K562 (cell line): ENCODE data around the gene KCNK3. TPM values are rescaled to one million over a fixed set of nuclear protein-coding genes. Genes with fewer than 3 reads are reported as not detected.

Experiments used
- ETS2 ChIP-seq: IDR thresholded peaks from 2 replicates; pipeline ENCODE4 v1.6.1; 2016; ENCODE audit warnings: borderline replicate concordance, missing genetic modification characterization, mild to moderate bottlenecking, moderate library complexity, missing compliant biosample characterization; ENCODE audit not compliant: poor library complexity, severe bottlenecking
- NELFE ChIP-seq: IDR thresholded peaks from 2 replicates; pipeline ENCODE4 v1.6.1; 2011; ENCODE audit warnings: mild to moderate bottlenecking; ENCODE audit not compliant: insufficient read depth, insufficient read length
- PHF20 ChIP-seq: fragments of 450-650 bp; IDR thresholded peaks from 2 replicates; pipeline ENCODE4 v1.6.1; 2018; ENCODE audit not compliant: partially characterized antibody
- ZFP1 ChIP-seq: fragments of 450-650 bp; formaldehyde crosslinking; IDR thresholded peaks from 2 replicates; pipeline ENCODE4 v1.4.0; 2020; ENCODE audit warnings: mild to moderate bottlenecking, mixed read lengths
- polyA plus RNA-seq, 8 experiments: library from polyadenylated mRNA; depleted of rRNA in 4 of 8; stranded (reverse) in 5 of 8; unstranded in 3 of 8; fragments of >200 nt; fragmentation: Nextera tagmentation in 2 of 8; fragmentation: Illumina TruSeq in 1 of 8; extraction: Ambion mirVana in 2 of 8; extraction: Trizol in 1 of 8; gene quantifications; 2 replicates each; pipeline versions ENCODE4 v1.2.1 to v1.2.3, GENCODE V29; 2011 to 2014; ENCODE audit warnings: inconsistent platforms in 1 of 8, missing spikeins in 1 of 8
- total RNA-seq, 7 experiments: library from RNA; depleted of rRNA in 6 of 7; stranded (reverse); fragments of >200 nt in 6 of 7; fragmentation: Illumina TruSeq in 2 of 7; extraction: Trizol in 2 of 7; gene quantifications; 2 replicates each; pipeline versions ENCODE4 v1.2.1 to v1.2.3, GENCODE V29; 2011 to 2021; ENCODE audit warnings: low replicate concordance in 1 of 7
- TF ChIP-seq, protein P1 (sequence below), 2 experiments: fragments of 450-650 bp; IDR thresholded peaks; 2 replicates each; pipeline ENCODE4 v1.6.1; 2016; ENCODE audit warnings: mild to moderate bottlenecking in 2 of 2, borderline replicate concordance in 1 of 2, low read depth in 1 of 2, moderate library complexity in 1 of 2

The KCNK3 gene
- total and polyA plus RNA-seq, 9 of the 15 experiments (the other 6 are each of a cell fraction or from before 2014, with no cell fraction given), result 0.01 to 0.20 (median 0.07) TPM; not detected in 5

- TF ChIP-seq, protein P1, sequence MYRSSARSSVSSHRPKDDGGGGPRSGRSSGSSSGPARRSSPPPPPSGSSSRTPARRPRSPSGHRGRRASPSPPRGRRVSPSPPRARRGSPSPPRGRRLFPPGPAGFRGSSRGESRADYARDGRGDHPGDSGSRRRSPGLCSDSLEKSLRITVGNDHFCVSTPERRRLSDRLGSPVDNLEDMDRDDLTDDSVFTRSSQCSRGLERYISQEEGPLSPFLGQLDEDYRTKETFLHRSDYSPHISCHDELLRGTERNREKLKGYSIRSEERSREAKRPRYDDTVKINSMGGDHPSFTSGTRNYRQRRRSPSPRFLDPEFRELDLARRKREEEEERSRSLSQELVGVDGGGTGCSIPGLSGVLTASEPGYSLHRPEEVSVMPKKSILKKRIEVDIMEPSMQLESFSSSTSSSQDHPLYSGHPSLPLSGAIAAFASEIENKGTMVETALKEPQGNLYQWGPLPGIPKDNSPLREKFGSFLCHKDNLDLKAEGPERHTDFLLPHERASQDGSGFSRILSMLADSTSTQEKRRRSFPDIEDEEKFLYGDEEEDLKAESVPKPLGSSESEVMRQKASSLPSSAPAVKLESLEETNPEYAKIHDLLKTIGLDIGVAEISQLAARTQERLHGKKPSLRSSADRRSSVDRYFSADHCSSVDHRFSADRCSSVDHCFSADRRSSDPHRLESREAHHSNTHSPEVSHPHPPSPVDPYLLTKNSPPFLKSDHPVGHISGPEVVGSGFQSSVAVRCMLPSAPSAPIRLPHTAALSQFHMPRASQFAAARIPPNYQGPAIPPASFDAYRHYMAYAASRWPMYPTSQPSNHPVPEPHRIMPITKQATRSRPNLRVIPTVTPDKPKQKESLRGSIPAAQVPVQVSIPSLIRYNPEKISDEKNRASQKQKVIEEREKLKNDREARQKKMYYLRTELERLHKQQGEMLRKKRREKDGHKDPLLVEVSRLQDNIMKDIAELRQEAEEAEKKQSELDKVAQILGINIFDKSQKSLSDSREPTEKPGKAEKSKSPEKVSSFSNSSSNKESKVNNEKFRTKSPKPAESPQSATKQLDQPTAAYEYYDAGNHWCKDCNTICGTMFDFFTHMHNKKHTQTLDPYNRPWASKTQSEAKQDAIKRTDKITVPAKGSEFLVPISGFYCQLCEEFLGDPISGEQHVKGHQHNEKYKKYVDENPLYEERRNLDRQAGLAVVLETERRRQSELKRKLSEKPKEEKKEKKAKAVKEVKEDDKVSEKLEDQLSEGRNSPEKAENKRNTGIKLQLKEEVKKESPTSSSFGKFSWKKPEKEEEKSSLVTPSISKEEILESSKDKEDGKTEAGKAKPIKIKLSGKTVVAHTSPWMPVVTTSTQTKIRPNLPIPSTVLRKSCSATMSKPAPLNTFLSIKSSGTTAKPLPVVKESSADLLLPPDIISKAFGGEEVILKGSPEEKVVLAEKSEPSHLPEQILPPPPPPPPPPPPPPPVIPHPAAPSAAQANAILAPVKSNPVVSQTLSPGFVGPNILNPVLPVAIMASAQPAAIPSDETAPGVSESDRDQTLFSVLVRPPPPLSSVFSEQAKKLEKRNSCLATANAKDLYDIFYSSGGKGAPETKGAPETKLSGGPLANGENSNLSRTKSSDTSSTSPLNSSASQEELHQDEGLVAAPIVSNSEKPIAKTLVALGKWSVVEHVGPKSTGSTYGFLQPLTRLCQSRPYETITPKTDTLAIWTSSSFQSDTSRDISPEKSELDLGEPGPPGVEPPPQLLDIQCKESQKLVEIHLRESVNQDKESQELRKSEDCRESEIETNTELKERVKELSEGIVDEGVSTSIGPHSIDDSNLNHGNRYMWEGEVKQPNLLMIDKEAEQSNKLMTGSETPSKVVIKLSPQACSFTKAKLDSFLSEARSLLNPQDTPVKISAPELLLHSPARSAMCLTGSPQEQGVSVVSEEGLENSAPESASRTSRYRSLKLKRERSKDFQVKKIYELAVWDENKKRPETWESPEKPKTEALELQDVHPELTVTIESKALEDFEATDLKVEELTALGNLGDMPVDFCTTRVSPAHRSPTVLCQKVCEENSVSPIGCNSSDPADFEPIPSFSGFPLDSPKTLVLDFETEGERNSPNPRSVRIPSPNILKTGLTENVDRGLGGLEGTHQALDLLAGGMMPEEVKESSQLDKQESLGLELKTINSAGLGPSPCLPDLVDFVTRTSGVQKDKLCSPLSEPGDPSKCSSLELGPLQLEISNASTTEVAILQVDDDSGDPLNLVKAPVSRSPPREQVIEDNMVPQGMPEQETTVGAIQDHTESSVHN (IDR thresholded peaks at IDR 0.05; ENCODE audit: borderline replicate concordance in 1 of 2, low read depth in 1 of 2), result peak in 1 of 2 experiments; percentile 94; a peak in 2 of 4 replicates
- TF ChIP-seq ETS2 (tag), result no peak
- TF ChIP-seq PHF20, result no peak
- TF ChIP-seq ZFP1 (CRISPR knock-in tag), result peak; percentile 26; the same call in 1 of the 2 replicates
- no peak for TF ChIP-seq NELFE
Observed at GRCh38 chr2:26757873-26758789, 65.6 kb downstream of the KCNK3 start (continued).
